HFF-Myc (cell line): Measurements from ENCODE around the gene EXOC6B.

Source experiments
- DNase-seq: peaks from one replicate; pipeline ENCODE4 v3.0.0-alpha.2; 2011; ENCODE audit warnings: low read depth; ENCODE audit errors: extremely low read depth
- H3K4me3 ChIP-seq: replicated peaks from 2 replicates; pipeline ENCODE4 v1.5.1; 2011; ENCODE audit warnings: low read depth, mild to moderate bottlenecking, control low read depth, low read length
- TF ChIP-seq, protein P1 (sequence below): IDR thresholded peaks from 2 replicates; pipeline ENCODE4 v1.5.1; 2012; ENCODE audit warnings: mild to moderate bottlenecking, low read depth, low read length, control low read depth; ENCODE audit errors: missing control alignments

Gene EXOC6B

GRCh38 chr2:72148003-72148836 is 677.6 kb downstream of the EXOC6B start:
- TF ChIP-seq, protein P1, sequence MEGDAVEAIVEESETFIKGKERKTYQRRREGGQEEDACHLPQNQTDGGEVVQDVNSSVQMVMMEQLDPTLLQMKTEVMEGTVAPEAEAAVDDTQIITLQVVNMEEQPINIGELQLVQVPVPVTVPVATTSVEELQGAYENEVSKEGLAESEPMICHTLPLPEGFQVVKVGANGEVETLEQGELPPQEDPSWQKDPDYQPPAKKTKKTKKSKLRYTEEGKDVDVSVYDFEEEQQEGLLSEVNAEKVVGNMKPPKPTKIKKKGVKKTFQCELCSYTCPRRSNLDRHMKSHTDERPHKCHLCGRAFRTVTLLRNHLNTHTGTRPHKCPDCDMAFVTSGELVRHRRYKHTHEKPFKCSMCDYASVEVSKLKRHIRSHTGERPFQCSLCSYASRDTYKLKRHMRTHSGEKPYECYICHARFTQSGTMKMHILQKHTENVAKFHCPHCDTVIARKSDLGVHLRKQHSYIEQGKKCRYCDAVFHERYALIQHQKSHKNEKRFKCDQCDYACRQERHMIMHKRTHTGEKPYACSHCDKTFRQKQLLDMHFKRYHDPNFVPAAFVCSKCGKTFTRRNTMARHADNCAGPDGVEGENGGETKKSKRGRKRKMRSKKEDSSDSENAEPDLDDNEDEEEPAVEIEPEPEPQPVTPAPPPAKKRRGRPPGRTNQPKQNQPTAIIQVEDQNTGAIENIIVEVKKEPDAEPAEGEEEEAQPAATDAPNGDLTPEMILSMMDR, result no peak
- peak overlapping the region; percentile 37 for H3K4me3 ChIP-seq
- no peak for DNase-seq

- DNase-seq, result no peak
- TF ChIP-seq, protein P1, result no peak
- peak within 1 kb of the TSS; percentile 37 for H3K4me3 ChIP-seq
These were observed 678.4 kb downstream of the EXOC6B start, which contains the start of gene CYP26B1 for GRCh38 chr2:72147303-72147971. TSS of gene CYP26B1 (minus strand) at chr2:72147862. CDS start at chr2:72147834, 28 bp downstream.

DNA sequence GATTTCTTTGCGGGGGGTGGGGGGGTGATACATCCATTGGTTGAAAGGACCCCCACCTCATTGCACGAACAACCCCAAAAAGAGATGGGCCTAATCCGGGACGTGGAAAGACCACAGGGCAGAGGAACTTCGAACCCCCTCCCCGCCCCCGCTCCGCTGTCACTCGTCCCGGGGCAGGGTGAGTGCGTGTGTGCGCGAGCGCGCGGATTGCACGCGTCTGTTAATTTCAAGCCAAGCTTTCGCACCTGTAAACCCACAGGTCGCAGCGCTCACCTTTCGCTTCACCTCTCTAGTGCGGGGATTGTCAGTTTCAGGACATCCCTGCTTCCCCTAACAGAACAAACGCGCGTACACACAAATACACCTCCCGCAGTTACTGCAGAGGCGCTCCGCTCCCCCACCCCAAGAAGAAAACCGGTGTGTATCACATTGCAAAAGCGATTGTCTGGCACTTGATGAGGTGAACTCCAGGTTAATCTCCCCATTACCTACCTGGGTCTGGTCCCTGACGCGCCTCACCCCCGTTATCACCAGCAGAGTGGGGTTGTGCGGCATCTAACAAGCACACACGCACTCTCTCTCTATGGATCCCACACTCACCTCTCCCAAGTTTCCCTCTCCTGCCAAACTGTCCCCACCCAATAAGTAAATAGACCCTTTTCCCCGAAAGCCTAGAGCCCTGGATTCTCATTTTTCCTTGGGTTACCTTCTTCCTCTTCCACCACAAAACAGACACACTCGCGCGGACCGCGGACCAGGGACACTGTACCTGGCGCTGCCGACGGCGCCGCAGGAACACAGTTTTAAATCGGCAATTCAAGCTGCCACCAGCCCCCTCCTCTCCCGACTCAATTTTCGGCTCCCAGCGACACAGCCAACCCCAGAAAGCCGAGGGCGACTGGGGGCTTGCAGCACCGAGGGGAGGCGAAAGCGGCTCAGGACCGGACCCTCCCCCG is 679.2 kb downstream of the EXOC6B start:
- TF ChIP-seq, protein P1, result no peak
- no peak for DNase-seq
- peak overlapping the region; percentile 35 for H3K4me3 ChIP-seq

DNA sequence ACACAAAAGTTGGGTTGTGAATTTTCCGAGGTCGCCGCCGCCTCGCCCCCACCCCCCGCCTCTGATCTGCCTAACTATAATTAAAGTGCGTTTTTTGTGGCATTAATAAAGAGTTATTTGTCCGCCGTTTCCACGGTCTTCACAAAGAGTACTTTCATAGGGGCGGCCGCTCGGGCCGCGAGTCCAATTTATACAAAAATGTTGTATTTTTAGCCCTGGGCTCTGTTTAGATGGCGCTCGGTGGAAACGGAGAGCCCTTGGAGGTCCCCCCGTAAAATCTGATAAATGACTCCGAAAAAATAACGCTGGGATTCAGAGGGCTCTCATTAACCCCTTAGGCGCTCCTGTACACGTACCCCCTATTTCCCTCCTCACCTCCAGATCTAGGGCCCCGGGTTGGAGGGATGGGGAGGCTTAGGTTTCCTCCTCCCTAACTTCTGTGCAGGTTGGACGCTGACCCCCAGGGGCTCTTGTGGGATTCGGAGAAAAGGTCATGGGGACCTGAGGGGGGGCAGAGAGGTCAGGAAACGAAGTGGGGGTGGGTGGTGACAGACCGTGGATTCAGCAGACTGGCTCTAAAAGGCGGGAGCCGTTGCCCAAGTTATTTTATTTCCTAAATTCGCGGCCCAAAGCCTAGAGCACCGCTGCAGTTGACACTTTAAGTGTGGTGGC is 680.0 kb downstream of the EXOC6B start:
- TF ChIP-seq, protein P1, result no peak
- no peak for DNase-seq
- peak overlapping the region; percentile 35 for H3K4me3 ChIP-seq

- DNase-seq, result no peak
- H3K4me3 ChIP-seq, result peak overlapping the region; percentile 35
- TF ChIP-seq, protein P1, result no peak
These were observed 680.6 kb downstream of the EXOC6B start for GRCh38 chr2:72145289-72145657.

DNA sequence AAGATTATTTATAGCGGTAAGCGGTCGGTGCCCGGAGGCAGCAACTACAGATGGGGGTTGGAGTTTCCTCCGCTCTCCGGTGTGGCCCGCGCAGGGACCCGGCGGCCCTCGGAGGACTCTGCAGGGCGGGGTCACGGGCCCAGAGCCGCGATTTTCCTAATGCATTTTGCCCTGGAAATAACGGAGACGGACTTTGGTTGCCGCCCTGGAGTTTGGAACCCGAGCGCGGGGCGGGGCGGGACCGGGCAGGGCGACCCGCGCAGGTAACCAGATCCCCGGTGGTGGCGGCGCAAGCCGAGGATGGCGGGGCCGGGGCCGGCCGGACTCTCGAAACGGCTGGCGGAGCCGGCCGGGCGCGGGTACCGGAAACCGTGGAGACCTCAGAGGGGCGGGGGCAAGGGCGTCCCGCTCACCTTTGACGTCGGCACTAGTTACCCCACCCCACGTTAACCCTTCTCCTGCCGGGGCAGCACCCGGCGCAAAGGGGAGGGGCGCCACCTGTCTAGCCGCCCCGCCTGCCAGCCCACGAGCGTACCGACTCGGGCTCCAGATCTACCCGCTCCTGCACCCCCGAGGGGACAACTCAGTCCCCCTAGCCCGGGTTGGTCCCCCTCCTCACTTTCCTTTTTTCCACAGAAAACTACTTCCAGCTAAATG is 681.1 kb downstream of the EXOC6B start:
- TF ChIP-seq, protein P1, result no peak
- H3K4me3 ChIP-seq, result peak overlapping the region; percentile 35
- DNase-seq, result no peak
